Osteocyte (in vitro differentiated cells): ENCODE measurements around the gene TEKT2. TPM values are rescaled to one million over a fixed set of nuclear protein-coding genes. Genes with fewer than 3 reads are reported as not detected.
A peak's percentile ranks its signal among the peaks of the same experiment; 100 is the strongest.

Experiments
- DNase-seq: peaks from one replicate; pipeline ENCODE4 v3.0.0; 2021; ENCODE audit warnings: mixed read lengths; ENCODE audit not compliant: unreplicated experiment; ENCODE audit errors: extremely low spot score
- H3K27ac Mint-ChIP-seq: one replicate; pipeline ENCODE4 v1.8.0; 2021; ENCODE audit warnings: mild to moderate bottlenecking, mixed read lengths; ENCODE audit not compliant: unreplicated experiment
- H3K27me3 Mint-ChIP-seq: one replicate; pipeline ENCODE4 v1.8.0; 2021; ENCODE audit warnings: mixed read lengths; ENCODE audit not compliant: unreplicated experiment
- H3K36me3 Mint-ChIP-seq: one replicate; pipeline ENCODE4 v1.8.0; 2021; ENCODE audit warnings: mixed read lengths; ENCODE audit not compliant: unreplicated experiment
- H3K4me1 Mint-ChIP-seq: one replicate; pipeline ENCODE4 v1.8.0; 2021; ENCODE audit warnings: mixed read lengths; ENCODE audit not compliant: unreplicated experiment
- H3K4me3 Mint-ChIP-seq: one replicate; pipeline ENCODE4 v1.8.0; 2021; ENCODE audit warnings: mild to moderate bottlenecking, moderate library complexity, mixed read lengths; ENCODE audit not compliant: unreplicated experiment
- H3K9me3 Mint-ChIP-seq: one replicate; pipeline ENCODE4 v1.8.0; 2021; ENCODE audit warnings: mixed read lengths; ENCODE audit not compliant: unreplicated experiment
- total RNA-seq: library from RNA; stranded (reverse); gene quantifications from 2 replicates; pipeline ENCODE4 v1.2.1, GENCODE V29; 2021
- TF ChIP-seq, protein P1 (sequence below): fragments of 200-600 bp; sonication (generic); IDR thresholded peaks from 2 replicates; pipeline ENCODE4 v1.5.0; 2021; ENCODE audit warnings: antibody characterized with exemption, mild to moderate bottlenecking, moderate library complexity

The TEKT2 gene
- total RNA-seq, 1 donor from 2014 or later = 0.70 TPM

DNA sequence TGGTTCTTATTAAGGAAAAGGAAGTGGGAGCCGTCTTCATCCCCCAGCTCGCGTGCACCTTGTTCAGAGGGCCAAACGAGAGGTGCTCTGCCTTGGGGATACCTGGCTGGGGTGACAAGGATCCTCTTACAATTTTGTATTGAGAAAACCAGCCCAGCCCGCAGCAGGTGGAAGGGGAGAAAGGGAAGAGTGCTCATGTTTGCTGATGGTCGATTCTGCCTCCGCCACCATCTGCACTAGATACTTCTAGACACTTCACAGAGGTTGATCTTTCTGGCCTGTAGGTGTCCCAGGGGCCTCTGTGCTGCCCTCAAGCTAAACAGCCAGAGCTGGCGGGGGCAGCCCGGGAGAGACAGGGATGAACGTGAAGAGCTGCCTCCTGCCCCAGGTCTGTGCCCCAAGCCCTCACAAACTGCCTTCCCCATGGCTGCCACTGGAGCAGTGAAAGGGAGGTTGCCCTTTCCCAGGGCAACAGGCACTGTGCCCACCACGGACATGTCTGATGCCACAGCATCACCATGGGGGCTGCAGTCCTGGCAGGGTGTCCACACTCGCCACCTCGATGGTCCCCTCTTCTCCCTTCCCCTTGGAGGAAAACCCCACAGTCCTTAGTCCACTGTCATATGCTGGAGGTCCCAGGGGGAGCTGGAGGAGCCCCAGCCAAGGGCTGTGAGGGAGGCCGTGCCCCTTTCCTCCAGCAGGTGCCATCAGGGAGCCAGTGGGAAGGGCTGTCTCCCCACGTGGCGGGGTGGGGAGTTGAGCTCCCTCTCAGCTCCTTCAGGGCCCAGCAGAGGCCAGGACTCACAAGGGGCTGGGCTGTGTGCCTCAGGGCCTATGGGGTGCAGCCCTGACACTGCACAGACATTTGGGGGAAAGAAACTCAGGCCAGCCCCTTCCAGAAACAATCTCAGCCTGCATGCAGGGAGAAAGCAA lies 12.9 kb downstream of the TEKT2 start:
- Mint-ChIP-seq H3K4me1 (peaks cover 14% of the 10 kb centered on the region), H3K27me3 (no peaks in the 10 kb centered on the region), H3K36me3 (peaks cover 6% of the 10 kb centered on the region), H3K4me3 (no peak overlapping the region), H3K9me3 (no peaks in the 10 kb centered on the region), H3K27ac (no peak overlapping the region)
- TF ChIP-seq, protein P1, sequence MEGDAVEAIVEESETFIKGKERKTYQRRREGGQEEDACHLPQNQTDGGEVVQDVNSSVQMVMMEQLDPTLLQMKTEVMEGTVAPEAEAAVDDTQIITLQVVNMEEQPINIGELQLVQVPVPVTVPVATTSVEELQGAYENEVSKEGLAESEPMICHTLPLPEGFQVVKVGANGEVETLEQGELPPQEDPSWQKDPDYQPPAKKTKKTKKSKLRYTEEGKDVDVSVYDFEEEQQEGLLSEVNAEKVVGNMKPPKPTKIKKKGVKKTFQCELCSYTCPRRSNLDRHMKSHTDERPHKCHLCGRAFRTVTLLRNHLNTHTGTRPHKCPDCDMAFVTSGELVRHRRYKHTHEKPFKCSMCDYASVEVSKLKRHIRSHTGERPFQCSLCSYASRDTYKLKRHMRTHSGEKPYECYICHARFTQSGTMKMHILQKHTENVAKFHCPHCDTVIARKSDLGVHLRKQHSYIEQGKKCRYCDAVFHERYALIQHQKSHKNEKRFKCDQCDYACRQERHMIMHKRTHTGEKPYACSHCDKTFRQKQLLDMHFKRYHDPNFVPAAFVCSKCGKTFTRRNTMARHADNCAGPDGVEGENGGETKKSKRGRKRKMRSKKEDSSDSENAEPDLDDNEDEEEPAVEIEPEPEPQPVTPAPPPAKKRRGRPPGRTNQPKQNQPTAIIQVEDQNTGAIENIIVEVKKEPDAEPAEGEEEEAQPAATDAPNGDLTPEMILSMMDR = peak; percentile 33
- no peak for DNase-seq

DNA sequence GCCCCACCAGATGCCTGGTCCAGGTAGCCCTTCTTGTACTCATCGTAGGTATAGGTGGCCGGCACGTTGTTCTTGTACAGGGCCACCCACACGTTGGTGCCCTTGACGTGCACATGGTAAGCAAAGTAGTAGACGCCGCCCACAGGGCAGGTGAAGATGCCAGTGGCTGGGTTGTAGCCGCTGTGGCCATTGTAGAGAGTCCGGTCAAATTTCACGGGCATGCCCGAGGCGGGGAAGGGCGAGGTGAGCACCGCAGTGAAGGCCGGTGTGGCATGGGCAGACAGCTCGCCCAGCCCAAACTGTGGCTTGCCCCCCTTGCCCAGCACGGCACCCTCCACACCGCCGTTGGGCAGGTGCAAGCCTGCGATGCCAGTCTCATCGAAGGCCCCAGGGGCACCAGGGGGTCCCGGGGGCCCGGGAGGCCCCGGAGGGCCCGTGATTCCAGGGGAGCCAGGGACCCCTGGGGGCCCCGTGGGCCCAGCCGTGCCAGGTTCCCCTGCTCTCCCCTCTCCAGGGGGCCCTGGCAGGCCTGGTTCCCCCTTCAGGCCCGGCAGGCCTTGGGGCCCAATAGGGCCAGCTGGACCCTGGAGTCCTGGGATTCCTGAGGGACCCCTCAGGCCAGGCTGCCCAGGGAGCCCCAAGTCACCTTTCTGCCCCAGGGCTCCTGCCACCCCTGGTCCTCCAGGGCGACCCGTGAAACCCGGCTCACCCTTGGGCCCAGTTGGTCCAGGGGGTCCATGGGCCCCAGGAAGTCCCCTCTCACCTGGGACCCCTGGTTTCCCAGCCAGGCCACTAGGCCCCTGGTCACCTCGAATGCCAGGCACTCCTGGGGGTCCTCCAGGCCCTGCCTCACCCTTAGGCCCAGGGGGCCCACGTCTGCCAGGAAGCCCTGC lies 14.0 kb downstream of the TEKT2 start:
- Mint-ChIP-seq H3K4me1 (peaks cover 14% of the 10 kb centered on the region), H3K27ac (peak overlapping the region; percentile 50), H3K4me3 (no peak overlapping the region), H3K9me3 (no peaks in the 10 kb centered on the region), H3K27me3 (no peaks in the 10 kb centered on the region), H3K36me3 (peaks cover 5% of the 10 kb centered on the region)
- no peak for DNase-seq
- TF ChIP-seq, protein P1 = no peak

DNA sequence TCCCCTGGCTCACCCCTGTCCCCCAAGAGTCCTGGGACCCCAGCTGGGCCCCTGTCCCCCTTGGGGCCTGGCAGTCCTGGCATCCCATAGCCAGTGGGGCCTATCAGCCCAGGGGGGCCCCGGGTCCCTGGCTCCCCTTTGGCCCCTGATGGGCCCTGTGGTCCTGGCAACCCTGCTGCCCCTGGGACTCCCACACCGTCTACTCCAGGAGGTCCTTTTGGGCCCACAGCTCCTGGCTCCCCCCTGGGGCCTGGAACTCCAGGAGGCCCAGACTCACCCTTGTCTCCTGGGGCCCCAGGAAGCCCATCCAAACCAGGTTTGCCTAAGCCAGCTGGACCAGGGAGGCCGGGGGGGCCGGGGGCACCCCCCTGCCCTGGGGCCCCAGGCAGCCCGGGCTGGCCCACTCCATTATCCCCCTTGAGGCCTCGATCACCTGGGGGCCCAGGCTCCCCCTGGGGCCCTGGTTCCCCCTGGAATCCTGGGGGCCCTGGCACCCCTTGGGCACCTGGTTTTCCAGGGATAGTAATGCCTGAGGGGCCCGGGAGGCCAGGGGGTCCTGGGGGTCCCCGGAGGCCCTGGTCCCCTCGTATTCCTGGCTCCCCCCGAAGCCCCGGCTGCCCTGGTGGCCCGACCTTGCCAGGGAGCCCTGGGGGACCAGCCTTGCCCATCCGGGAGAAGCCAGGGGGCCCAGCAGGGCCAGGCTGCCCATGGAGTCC lies 14.9 kb downstream of the TEKT2 start:
- H3K27me3 Mint-ChIP-seq = no peaks in the 10 kb centered on the region
- H3K4me3 Mint-ChIP-seq = no peak overlapping the region
- H3K9me3 Mint-ChIP-seq = no peaks in the 10 kb centered on the region
- no peak overlapping the region for H3K27ac Mint-ChIP-seq
- DNase-seq = no peak
- TF ChIP-seq, protein P1 = no peak
- H3K4me1 Mint-ChIP-seq = peaks cover 14% of the 10 kb centered on the region
- H3K36me3 Mint-ChIP-seq = no peaks in the 10 kb centered on the region

DNA sequence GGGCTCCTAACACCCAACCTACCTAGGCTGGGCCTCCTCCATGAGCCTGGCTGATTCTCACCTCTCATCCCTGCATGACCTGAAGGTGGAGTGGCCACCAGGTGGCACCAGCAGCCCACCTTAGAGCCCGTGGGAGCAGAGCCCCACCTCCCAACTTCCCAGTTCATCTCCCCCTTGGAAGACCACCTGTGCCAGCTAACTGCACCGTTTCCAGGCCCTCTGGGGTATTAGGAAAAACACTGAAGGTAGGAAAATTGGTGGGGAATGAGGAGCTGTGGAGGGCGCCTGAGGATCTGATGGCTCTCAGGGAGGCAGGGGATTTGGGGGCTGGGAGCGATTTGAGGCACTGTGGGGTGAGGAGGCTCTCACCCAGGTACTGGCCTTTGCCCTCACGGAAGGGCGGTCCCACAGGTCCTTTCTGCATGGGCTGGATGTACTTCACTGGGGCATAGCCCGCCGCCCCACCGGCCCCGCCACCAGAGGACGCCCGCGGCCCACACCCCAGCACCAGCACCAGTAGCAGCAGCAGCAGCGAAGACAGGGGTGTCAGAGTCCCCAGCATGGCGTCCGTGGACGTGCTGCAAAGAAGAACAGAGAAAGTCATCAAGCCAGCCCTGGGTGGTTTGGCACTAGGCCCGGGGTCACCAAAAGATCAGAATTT lies 15.9 kb downstream of the TEKT2 start:
- Mint-ChIP-seq H3K27me3 (no peaks in the 10 kb centered on the region), H3K9me3 (no peaks in the 10 kb centered on the region), H3K4me3 (no peak overlapping the region), H3K36me3 (no peaks in the 10 kb centered on the region), H3K27ac (no peak overlapping the region), H3K4me1 (peaks cover 14% of the 10 kb centered on the region)
- DNase-seq = peak; percentile 92
- TF ChIP-seq, protein P1 = peak; percentile 91
